OCI-LY3 (cell line): ENCODE results near the gene PHKA1.
A peak's percentile ranks its signal among the peaks of the same experiment; 100 is the strongest.
"Not testable (repeated sequence)": the region's sequence is repeated elsewhere in the genome, so short reads cannot be mapped to it uniquely, and the experiment has no call there.

Experiments
- H2AFZ ChIP-seq: fragments of 200-600, 300-600 bp; shearing (Covaris generic); 2 replicates; pipeline ENCODE4 v1.6.0; 2014; ENCODE audit warnings: antibody characterized with exemption, low read depth, low read length
- H3K27ac ChIP-seq: fragments of 200-600, 300-600 bp; sonication (generic); 2 replicates; pipeline ENCODE4 v1.5.1; 2014; ENCODE audit warnings: mild to moderate bottlenecking, low read length, moderate library complexity, mixed read lengths
- H3K27me3 ChIP-seq: fragments of 200-600, 300-600 bp; sonication (generic); 2 replicates; pipeline ENCODE4 v1.6.1; 2014; ENCODE audit warnings: low read depth, low read length, mixed read lengths
- H3K36me3 ChIP-seq: fragments of 200-600, 300-600 bp; sonication (generic); replicated peaks from 2 replicates; pipeline ENCODE3; 2014; ENCODE audit warnings: low read depth, low read length, mixed read lengths
- H3K4me1 ChIP-seq: fragments of 300-600, 200-600 bp; sonication (generic); 2 replicates; pipeline ENCODE4 v1.6.1; 2014; ENCODE audit warnings: low read length, mixed read lengths
- H3K4me2 ChIP-seq: fragments of 200-600, 300-600 bp; sonication (generic); 2 replicates; pipeline ENCODE4 v1.6.1; 2014; ENCODE audit warnings: low read length, mixed read lengths
- H3K4me3 ChIP-seq: fragments of 300-600, 200-600 bp; sonication (generic); 2 replicates; pipeline ENCODE4 v1.5.1; 2014; ENCODE audit warnings: antibody characterized with exemption, mild to moderate bottlenecking, low read length, moderate library complexity
- H3K79me2 ChIP-seq: fragments of 300-600, 200-600 bp; shearing (Covaris generic); 2 replicates; pipeline ENCODE4 v1.6.1; 2014; ENCODE audit warnings: mild to moderate bottlenecking, low read length, mixed read lengths
- H3K9ac ChIP-seq: fragments of 300-600, 200-600 bp; shearing (Covaris generic); 2 replicates; pipeline ENCODE4 v1.6.0; 2014; ENCODE audit warnings: mild to moderate bottlenecking, low read length, moderate library complexity
- H3K9me3 ChIP-seq: fragments of 200-600, 300-600 bp; shearing (Covaris generic); 2 replicates; pipeline ENCODE4 v1.6.1; 2014; ENCODE audit warnings: low read length, mixed read lengths; ENCODE audit not compliant: insufficient read depth
- H4K20me1 ChIP-seq: fragments of 200-600, 300-600 bp; sonication (generic); 2 replicates; pipeline ENCODE4 v1.6.1; 2016; ENCODE audit warnings: low read length, mixed read lengths; ENCODE audit not compliant: insufficient read depth
- CTCF ChIP-seq: fragments of 200-600, 300-600 bp; sonication (generic); IDR thresholded peaks from 2 replicates; pipeline ENCODE4 v1.5.1; 2014; ENCODE audit warnings: antibody characterized with exemption, low read length, low read depth
- EZH2phosphoT487 ChIP-seq: fragments of 200-600 bp; shearing (Covaris generic); IDR thresholded peaks from 2 replicates; pipeline ENCODE4 v1.6.1; 2018; ENCODE audit warnings: antibody characterized with exemption, mixed run types, low read depth

PHKA1 gene

GRCh38 chrX:72604112-72604511 lies 110.0 kb downstream of the PHKA1 start:
- Histone ChIP-seq H3K4me2 (peak overlapping the region; percentile 16; the same call in 1 of the 2 replicates), H3K79me2 (no peaks in the 10 kb centered on the region), H2AFZ (no peak overlapping the region), H3K27me3 (no peaks in the 10 kb centered on the region), H3K9me3 (no peaks in the 10 kb centered on the region), H3K27ac (no peak overlapping the region), H3K4me1 (peaks cover 12% of the 10 kb centered on the region), H3K9ac (no peak overlapping the region), H4K20me1 (no peaks in the 10 kb centered on the region), H3K4me3 (no peak overlapping the region), H3K36me3 (peaks cover 24% of the 10 kb centered on the region)
- no peak for TF ChIP-seq CTCF
- no peak for TF ChIP-seq EZH2phosphoT487

GRCh38 chrX:72591038-72591437 lies 123.1 kb downstream of the PHKA1 start:
- not testable (repeated sequence) for H3K4me2 ChIP-seq, H3K36me3 ChIP-seq, H3K9me3 ChIP-seq, H3K4me1 ChIP-seq, H3K79me2 ChIP-seq, H3K4me3 ChIP-seq, H3K9ac ChIP-seq, H3K27ac ChIP-seq, H3K27me3 ChIP-seq, H2AFZ ChIP-seq, H4K20me1 ChIP-seq

GRCh38 chrX:72584163-72584562 lies 129.9 kb downstream of the PHKA1 start:
- Histone ChIP-seq H3K4me2 (no peak overlapping the region), H3K79me2 (no peaks in the 10 kb centered on the region), H3K27me3 (no peaks in the 10 kb centered on the region), H4K20me1 (no peaks in the 10 kb centered on the region), H3K4me1 (peaks cover 7% of the 10 kb centered on the region), H3K36me3 (no peaks in the 10 kb centered on the region), H3K9me3 (no peaks in the 10 kb centered on the region), H3K9ac (no peak overlapping the region), H3K27ac (no peak overlapping the region), H2AFZ (no peak overlapping the region), H3K4me3 (no peak overlapping the region)
- TF ChIP-seq EZH2phosphoT487 (no peak), CTCF (no peak)

GRCh38 chrX:72576141-72576894 lies 137.8 kb downstream of the PHKA1 start:
- Histone ChIP-seq H3K4me2 (no peak overlapping the region), H3K9ac (no peak overlapping the region), H3K9me3 (no peaks in the 10 kb centered on the region), H4K20me1 (no peaks in the 10 kb centered on the region), H3K79me2 (peaks cover 8% of the 10 kb centered on the region), H3K36me3 (no peaks in the 10 kb centered on the region), H2AFZ (no peak overlapping the region), H3K4me3 (no peak overlapping the region), H3K4me1 (peaks cover 13% of the 10 kb centered on the region), H3K27me3 (no peaks in the 10 kb centered on the region), H3K27ac (no peak overlapping the region)
- TF ChIP-seq EZH2phosphoT487: no peak

GRCh38 chrX:72573158-72573511 lies 141.0 kb downstream of the PHKA1 start:
- no peaks in the 10 kb centered on the region for H4K20me1 ChIP-seq
- peak overlapping the region; percentile 100 for H3K4me3 ChIP-seq
- no peaks in the 10 kb centered on the region for H3K9me3 ChIP-seq
- no peak for TF ChIP-seq CTCF
- no peak for TF ChIP-seq EZH2phosphoT487
- peaks cover 10% of the 10 kb centered on the region for H3K79me2 ChIP-seq
- no peak overlapping the region for H3K27ac ChIP-seq
- H3K4me1 ChIP-seq: peaks cover 5% of the 10 kb centered on the region; the same call in 1 of the 2 replicates
- peak overlapping the region; percentile 94 for H3K9ac ChIP-seq
- H3K27me3 ChIP-seq: no peaks in the 10 kb centered on the region
- peak overlapping the region; percentile 69 for H3K4me2 ChIP-seq
- H3K36me3 ChIP-seq: peaks cover 10% of the 10 kb centered on the region
- H2AFZ ChIP-seq: peak overlapping the region; percentile 100
